Activated CD4-positive, alpha-beta T cell treated with anti-CD3 and anti-CD28 coated beads, Interleukin-2, amount 10 ng/mL, durations not matched to agents 24 days and 14 days (primary cell): ENCODE measurements around the gene CPM. TPM values are rescaled to one million over a fixed set of nuclear protein-coding genes. Genes with fewer than 3 reads are reported as not detected.

Source experiments
- DNase-seq: peaks from one replicate; pipeline ENCODE4 v3.0.0; 2022
- H3K27ac Mint-ChIP-seq: one replicate; pipeline ENCODE4 v1.8.0; 2022; ENCODE audit warnings: mild to moderate bottlenecking, mixed read lengths
- H3K27me3 Mint-ChIP-seq: one replicate; pipeline ENCODE4 v1.8.0; 2022; ENCODE audit warnings: mixed read lengths
- H3K36me3 Mint-ChIP-seq: one replicate; pipeline ENCODE4 v1.8.0; 2022; ENCODE audit warnings: low read depth, mild to moderate bottlenecking, mixed read lengths
- H3K4me1 Mint-ChIP-seq: one replicate; pipeline ENCODE4 v1.8.0; 2021; ENCODE audit warnings: mixed read lengths
- H3K4me3 Mint-ChIP-seq: one replicate; pipeline ENCODE4 v1.8.0; 2022; ENCODE audit warnings: mild to moderate bottlenecking, moderate library complexity, mixed read lengths
- H3K9me3 Mint-ChIP-seq: one replicate; pipeline ENCODE4 v1.8.0; 2021; ENCODE audit warnings: mixed read lengths
- intact Hi-C: fragments of 100-400 bp; cut with micrococcal nuclease; formaldehyde crosslinking; loops from one replicate; pipeline ENCODE4 v1.15.1; 2023
- total RNA-seq: library from RNA; stranded (reverse); gene quantifications from 2 replicates; pipeline ENCODE4 v1.2.3, GENCODE V29; 2022

The CPM gene
- total RNA-seq, 1 donor from 2014 or later: 76.5 TPM

DNA sequence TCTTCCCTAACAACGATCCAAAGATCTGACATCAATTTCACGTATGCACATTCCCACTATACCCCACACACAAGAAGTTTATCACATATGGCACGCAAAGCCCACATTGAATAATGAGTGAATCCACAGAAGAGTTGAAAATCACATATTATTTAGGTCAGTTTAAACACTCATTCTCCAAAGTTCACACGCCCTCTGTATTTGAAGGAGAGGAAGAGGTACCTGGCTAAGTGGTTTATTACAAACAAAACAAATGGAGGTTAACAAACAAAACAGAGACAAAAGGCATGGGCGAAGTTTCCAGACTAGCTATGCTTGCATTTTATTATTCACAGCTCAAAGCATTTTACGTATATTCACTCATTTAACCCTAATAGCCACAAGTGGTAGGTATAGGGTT, 41.8 kb downstream of the CPM start:
- H3K27ac Mint-ChIP-seq: peak overlapping the region; percentile 2
- peaks cover 29% of the 10 kb centered on the region for H3K36me3 Mint-ChIP-seq
- H3K27me3 Mint-ChIP-seq: no peaks in the 10 kb centered on the region
- peaks cover 42% of the 10 kb centered on the region for H3K4me1 Mint-ChIP-seq
- intact Hi-C loops: no loop called here
- H3K4me3 Mint-ChIP-seq: peak overlapping the region; percentile 2
- peaks cover 15% of the 10 kb centered on the region for H3K9me3 Mint-ChIP-seq
- DNase-seq: no peak

- Mint-ChIP-seq H3K36me3 (peaks cover 25% of the 10 kb centered on the region), H3K9me3 (peaks cover 10% of the 10 kb centered on the region), H3K4me1 (peaks cover 39% of the 10 kb centered on the region), H3K4me3 (no peak overlapping the region), H3K27ac (peak overlapping the region; percentile 2), H3K27me3 (no peaks in the 10 kb centered on the region)
- intact Hi-C loops: no loop called here
- DNase-seq: no peak
These were observed 42.3 kb downstream of the CPM start for GRCh38 chr12:68890701-68891113.

DNA sequence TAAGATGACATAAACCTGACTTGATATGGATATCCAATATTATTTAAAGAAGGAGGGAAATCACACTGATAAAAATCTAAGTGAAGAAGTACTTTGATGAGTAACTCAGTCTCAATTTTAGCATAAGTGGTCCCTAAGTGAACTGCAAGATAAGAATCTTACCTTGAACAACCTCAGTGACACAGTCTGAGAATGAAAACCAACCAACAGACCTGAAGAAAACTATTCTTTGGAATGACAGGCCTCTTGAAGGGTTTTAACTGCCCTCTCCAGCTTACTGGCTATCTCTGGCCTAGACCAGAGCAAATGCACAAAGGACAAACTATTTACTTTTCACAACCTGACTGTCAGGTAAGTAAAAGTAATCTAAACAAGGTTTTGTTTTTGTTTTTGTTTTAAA, 44.7 kb downstream of the CPM start:
- H3K4me3 Mint-ChIP-seq: peak overlapping the region; percentile 51
- peaks cover 8% of the 10 kb centered on the region for H3K9me3 Mint-ChIP-seq
- intact Hi-C loops: loop anchor here (1.0 to 2.0 kb wide), 2 partner anchors 31 to 71 kb away; no protein-coding TSS in a partner anchor
- H3K4me1 Mint-ChIP-seq: peaks cover 39% of the 10 kb centered on the region
- no peaks in the 10 kb centered on the region for H3K27me3 Mint-ChIP-seq
- peak overlapping the region; percentile 78 for H3K27ac Mint-ChIP-seq
- H3K36me3 Mint-ChIP-seq: peaks cover 25% of the 10 kb centered on the region
- DNase-seq: no peak

GRCh38 chr12:68887641-68888040, 45.3 kb downstream of the CPM start:
- Mint-ChIP-seq H3K27ac (no peak overlapping the region), H3K27me3 (no peaks in the 10 kb centered on the region), H3K4me3 (no peak overlapping the region), H3K9me3 (peaks cover 8% of the 10 kb centered on the region), H3K36me3 (peaks cover 28% of the 10 kb centered on the region), H3K4me1 (peaks cover 42% of the 10 kb centered on the region)
- DNase-seq: no peak
- intact Hi-C loops: loop anchor here (1.0 to 2.0 kb wide), 2 partner anchors 32 to 71 kb away; no protein-coding TSS in a partner anchor

DNA sequence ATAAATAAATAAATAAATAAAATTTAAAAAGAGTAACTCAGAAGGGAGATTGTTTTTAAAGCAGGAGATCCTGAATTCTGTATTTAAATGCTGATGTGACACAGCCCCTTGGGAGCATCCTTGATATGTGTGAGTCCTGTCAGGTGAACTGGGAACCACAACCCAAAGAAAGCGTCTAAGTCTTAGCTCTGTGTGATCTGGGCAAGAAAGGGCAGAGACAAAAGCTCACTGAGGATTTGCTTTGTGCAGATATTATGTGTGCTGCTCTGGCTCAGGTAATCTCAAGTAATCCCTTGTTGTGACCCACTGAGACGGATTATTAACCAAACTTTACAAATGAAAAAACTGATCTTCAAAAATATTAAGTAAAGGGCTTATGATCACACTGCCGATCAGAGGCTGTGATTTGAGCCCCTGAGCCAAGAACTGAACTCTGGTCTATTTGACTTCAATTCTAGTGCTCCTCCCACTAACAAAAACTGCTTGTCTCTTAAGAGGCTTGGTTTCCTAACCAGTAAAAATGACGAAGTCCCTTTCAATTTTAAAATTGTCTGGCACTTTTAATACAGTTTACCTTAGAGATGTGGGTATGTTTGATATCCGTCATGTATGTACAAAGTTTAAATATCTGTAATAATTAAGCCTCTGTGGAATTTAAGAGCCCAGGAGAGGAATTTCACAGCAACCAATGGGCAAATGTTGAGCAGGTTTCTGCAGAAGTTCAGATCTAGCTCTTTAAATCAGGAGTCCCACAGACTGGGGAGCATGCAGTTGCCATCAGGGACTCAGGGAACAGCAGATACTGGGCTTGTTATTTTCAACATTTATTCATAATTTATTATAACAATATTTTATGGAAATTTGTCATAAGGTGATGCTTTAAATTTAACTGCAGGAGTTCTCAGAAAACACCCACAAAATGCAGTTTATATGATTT, 46.1 kb downstream of the CPM start:
- Mint-ChIP-seq H3K9me3 (peaks cover 4% of the 10 kb centered on the region), H3K36me3 (peaks cover 30% of the 10 kb centered on the region), H3K4me1 (peaks cover 38% of the 10 kb centered on the region), H3K4me3 (no peak overlapping the region), H3K27me3 (no peaks in the 10 kb centered on the region), H3K27ac (no peak overlapping the region)
- intact Hi-C loops: no loop called here
- no peak for DNase-seq

- Mint-ChIP-seq H3K9me3 (no peaks in the 10 kb centered on the region), H3K4me3 (no peak overlapping the region), H3K27ac (no peak overlapping the region), H3K27me3 (no peaks in the 10 kb centered on the region), H3K4me1 (peaks cover 23% of the 10 kb centered on the region), H3K36me3 (peaks cover 25% of the 10 kb centered on the region)
- intact Hi-C loops: no loop called here
- DNase-seq: no peak
These were observed 47.6 kb downstream of the CPM start for GRCh38 chr12:68885381-68885780.

- Mint-ChIP-seq H3K9me3 (no peaks in the 10 kb centered on the region), H3K27me3 (no peaks in the 10 kb centered on the region), H3K4me3 (no peak overlapping the region), H3K4me1 (peaks cover 19% of the 10 kb centered on the region), H3K36me3 (peaks cover 30% of the 10 kb centered on the region), H3K27ac (no peak overlapping the region)
- intact Hi-C loops: no loop called here
- no peak for DNase-seq
These were observed 48.7 kb downstream of the CPM start for GRCh38 chr12:68884251-68884650.

DNA sequence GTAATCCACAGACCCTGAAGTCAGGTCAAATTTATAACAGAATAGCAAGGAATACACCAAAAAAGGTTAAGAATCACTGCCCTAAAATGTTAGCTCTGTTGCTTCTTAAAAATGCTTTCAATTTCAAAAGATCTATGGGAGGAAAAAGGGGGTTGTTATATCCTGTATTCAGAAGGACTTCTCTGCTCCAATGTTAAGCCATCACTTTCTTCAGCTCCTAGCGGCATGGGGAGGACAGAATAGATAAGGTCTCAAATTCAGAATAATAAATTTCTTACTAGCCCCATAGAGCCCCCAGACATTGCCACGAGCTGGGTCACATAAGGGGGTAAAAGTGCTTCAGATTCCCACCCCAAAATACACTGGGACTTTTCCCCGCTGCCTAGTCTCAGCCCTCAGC, 49.8 kb downstream of the CPM start:
- intact Hi-C loops: no loop called here
- no peaks in the 10 kb centered on the region for H3K27me3 Mint-ChIP-seq
- peaks cover 34% of the 10 kb centered on the region for H3K36me3 Mint-ChIP-seq
- H3K9me3 Mint-ChIP-seq: no peaks in the 10 kb centered on the region
- no peak for DNase-seq
- H3K4me1 Mint-ChIP-seq: peaks cover 12% of the 10 kb centered on the region
- peak overlapping the region; percentile 7 for H3K27ac Mint-ChIP-seq
- no peak overlapping the region for H3K4me3 Mint-ChIP-seq

DNA sequence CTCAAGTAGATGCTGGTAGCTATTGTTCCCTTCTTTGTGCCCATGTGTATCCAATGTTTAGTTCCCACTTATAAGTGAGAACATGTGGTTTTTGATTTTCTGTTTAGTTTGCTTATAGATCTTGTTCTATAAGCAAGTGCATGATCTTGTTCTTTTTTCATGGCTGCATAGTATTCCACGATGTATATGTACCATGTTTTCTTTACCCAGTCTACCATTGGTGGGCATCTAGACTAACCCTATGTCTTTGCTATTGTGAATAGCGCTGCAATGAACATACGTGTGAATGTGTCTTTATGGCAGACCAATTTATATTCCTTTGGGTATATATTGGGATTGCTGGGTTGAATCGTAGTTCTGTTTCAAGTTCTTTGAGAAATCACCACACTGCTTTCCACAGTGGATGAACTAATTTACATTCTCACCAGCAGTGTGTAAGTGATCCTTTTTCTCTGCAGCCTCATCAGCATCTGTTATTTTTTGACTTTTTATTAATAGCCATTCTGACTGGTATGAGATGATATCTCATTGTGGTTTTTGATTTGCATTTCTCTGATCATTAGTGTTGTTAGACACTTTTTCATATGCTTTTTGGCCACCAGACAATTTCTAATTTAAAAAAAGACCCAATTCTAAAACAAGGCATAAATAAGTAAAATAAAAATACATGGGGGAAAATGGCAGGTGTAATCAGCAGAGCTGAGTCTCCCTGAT, 50.6 kb downstream of the CPM start:
- H3K4me1 Mint-ChIP-seq: peaks cover 7% of the 10 kb centered on the region
- intact Hi-C loops: no loop called here
- no peak overlapping the region for H3K27ac Mint-ChIP-seq
- no peak for DNase-seq
- H3K4me3 Mint-ChIP-seq: no peak overlapping the region
- H3K27me3 Mint-ChIP-seq: no peaks in the 10 kb centered on the region
- H3K9me3 Mint-ChIP-seq: no peaks in the 10 kb centered on the region
- H3K36me3 Mint-ChIP-seq: peaks cover 34% of the 10 kb centered on the region

- no peak overlapping the region for H3K27ac Mint-ChIP-seq
- H3K4me1 Mint-ChIP-seq: peaks cover 15% of the 10 kb centered on the region
- no peak for DNase-seq
- H3K4me3 Mint-ChIP-seq: no peak overlapping the region
- H3K27me3 Mint-ChIP-seq: no peaks in the 10 kb centered on the region
- H3K9me3 Mint-ChIP-seq: no peaks in the 10 kb centered on the region
- peaks cover 36% of the 10 kb centered on the region for H3K36me3 Mint-ChIP-seq
- intact Hi-C loops: no loop called here
These were observed 52.2 kb downstream of the CPM start for GRCh38 chr12:68880660-68881325.

DNA sequence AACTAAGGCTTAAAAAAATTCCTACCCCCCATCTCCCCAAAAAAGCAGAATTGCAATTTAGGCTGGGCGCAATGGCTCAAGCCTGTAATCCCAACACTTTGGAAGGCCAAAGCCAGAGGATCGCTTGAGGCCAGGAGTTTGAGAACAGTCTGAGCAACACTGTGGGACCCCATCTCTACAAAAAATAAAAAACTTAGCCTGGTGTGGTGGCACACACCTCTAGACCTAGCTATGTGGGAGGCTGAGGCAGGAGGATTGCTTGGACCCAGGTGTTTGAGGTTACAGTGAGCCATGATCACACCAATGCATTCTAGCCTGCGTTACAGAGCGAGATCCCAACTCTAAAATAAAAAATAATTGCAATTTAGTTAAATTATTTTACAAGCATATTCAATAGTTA, 54.1 kb downstream of the CPM start:
- intact Hi-C loops: no loop called here
- H3K36me3 Mint-ChIP-seq: peaks cover 27% of the 10 kb centered on the region

DNA sequence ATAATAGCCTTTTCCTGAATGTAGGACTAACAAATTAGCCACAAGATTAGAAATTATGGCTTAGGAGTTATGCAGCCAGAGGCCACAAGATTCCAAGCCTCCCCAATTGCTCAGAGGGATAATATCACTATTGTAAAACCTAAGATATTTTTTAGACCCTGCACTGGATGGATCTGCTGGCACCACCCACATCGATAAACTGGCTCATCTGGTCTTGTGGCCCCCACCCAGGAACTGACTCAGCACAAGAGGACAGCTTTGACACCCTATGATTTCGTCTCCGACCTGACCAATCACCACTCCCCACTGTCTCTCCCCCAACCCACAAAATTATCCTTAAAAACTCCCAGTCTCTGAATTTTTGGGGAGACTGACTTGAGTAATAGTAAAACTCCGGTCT, 54.7 kb downstream of the CPM start:
- Mint-ChIP-seq H3K27me3 (no peaks in the 10 kb centered on the region), H3K27ac (no peak overlapping the region), H3K4me1 (peaks cover 13% of the 10 kb centered on the region), H3K36me3 (peaks cover 24% of the 10 kb centered on the region), H3K4me3 (no peak overlapping the region), H3K9me3 (no peaks in the 10 kb centered on the region)
- DNase-seq: no peak
- intact Hi-C loops: no loop called here

More for the DNA sequence above, 54.1 kb downstream of the CPM start:
- Mint-ChIP-seq H3K4me1 (peaks cover 13% of the 10 kb centered on the region), H3K4me3 (no peak overlapping the region), H3K9me3 (no peaks in the 10 kb centered on the region), H3K27ac (no peak overlapping the region), H3K27me3 (no peaks in the 10 kb centered on the region)
- no peak for DNase-seq

DNA sequence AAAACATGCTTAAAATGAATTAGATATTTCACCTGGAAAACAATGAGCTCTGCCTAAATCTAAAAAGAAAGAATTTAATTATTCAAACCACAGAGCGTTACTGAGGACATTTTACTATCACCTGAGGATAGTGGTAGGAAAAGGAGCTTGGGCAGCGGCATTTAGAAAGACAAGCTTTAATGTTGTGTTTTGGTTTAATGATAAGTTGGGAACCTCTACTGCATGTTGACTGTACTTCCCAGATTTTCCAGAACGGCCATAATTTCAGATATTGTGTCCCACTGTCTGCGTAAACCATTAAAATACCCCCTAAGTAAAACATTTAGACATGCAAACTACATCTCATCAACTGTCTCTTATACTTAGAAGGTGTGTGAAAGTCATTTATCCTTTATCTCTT, 55.4 kb downstream of the CPM start:
- Mint-ChIP-seq H3K27me3 (no peaks in the 10 kb centered on the region), H3K4me1 (peaks cover 9% of the 10 kb centered on the region), H3K4me3 (no peak overlapping the region), H3K36me3 (peaks cover 20% of the 10 kb centered on the region), H3K27ac (no peak overlapping the region), H3K9me3 (no peaks in the 10 kb centered on the region)
- no peak for DNase-seq
- intact Hi-C loops: no loop called here

DNA sequence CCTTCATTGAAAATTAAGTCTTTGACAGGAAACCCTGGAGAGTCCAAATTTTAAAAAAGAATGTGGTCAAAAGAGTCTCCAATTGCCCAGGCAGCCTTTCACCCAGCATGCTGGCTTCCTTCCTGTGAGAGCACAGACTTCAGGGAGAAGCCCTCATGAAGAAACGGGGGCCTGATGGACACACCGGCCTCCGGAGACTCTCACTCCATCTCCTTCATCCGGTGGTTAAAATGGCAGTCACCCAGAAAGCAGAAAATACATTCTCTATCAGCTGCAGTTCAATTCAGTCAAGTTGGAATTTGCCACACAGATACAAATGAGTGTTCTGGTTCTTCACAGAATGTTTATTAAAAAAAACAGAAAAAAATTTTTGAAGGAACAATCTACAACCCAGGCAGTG, 56.5 kb downstream of the CPM start:
- no peak for DNase-seq
- H3K9me3 Mint-ChIP-seq: no peaks in the 10 kb centered on the region
- H3K27me3 Mint-ChIP-seq: no peaks in the 10 kb centered on the region
- peaks cover 18% of the 10 kb centered on the region for H3K36me3 Mint-ChIP-seq
- H3K4me3 Mint-ChIP-seq: no peak overlapping the region
- intact Hi-C loops: no loop called here
- H3K27ac Mint-ChIP-seq: peak overlapping the region; percentile 25
- H3K4me1 Mint-ChIP-seq: peaks cover 12% of the 10 kb centered on the region
